GM12891 (cell line): ENCODE results near the gene ZNF174.

Source experiments
- POLR2A ChIP-seq: IDR thresholded peaks from 2 replicates; pipeline ENCODE4 v1.6.1; 2011; ENCODE audit warnings: low read depth, low read length, control low read depth
- POLR2AphosphoS5 ChIP-seq: IDR thresholded peaks from 2 replicates; pipeline ENCODE4 v1.6.1; 2011; ENCODE audit warnings: low read depth, low read length, control low read depth
- SPI1 ChIP-seq: IDR thresholded peaks from 2 replicates; pipeline ENCODE4 v1.6.1; 2011; ENCODE audit warnings: low read depth, low read length, control low read depth
- TAF1 ChIP-seq: IDR thresholded peaks from 2 replicates; pipeline ENCODE4 v1.6.1; 2011; ENCODE audit warnings: low read depth, low read length, control low read depth

- TF ChIP-seq TAF1 (no peak), POLR2AphosphoS5 (no peak), SPI1 (no peak), POLR2A (no peak)
These were observed 37.2 kb upstream of the ZNF174 start for GRCh38 chr16:3363793-3364192.
